Endodermal cell (in vitro differentiated cells): ENCODE measurements around the gene TMEM245. TPM values are rescaled to one million over a fixed set of nuclear protein-coding genes. Genes with fewer than 3 reads are reported as not detected.

Source experiments
- DNase-seq: peaks from one replicate; pipeline ENCODE4 v3.0.0-alpha.2; 2017
- H3K27ac ChIP-seq: 2 replicates; pipeline ENCODE4 v1.5.1; 2013; ENCODE audit warnings: mild to moderate bottlenecking, low read depth, low read length, moderate library complexity
- H3K27me3 ChIP-seq: 2 replicates; pipeline ENCODE4 v1.6.1; 2013; ENCODE audit warnings: mild to moderate bottlenecking, low read length, moderate library complexity; ENCODE audit not compliant: insufficient read depth, control insufficient read depth, poor library complexity, severe bottlenecking
- H3K36me3 ChIP-seq: 2 replicates; pipeline ENCODE4 v1.7.0; 2013; ENCODE audit warnings: mild to moderate bottlenecking, low read length, moderate library complexity; ENCODE audit not compliant: control insufficient read depth, insufficient read depth
- H3K4me1 ChIP-seq: one replicate; pipeline ENCODE4 v1.7.0; 2013; ENCODE audit warnings: low read length; ENCODE audit not compliant: control insufficient read depth, insufficient read depth
- H3K4me3 ChIP-seq: 2 replicates; pipeline ENCODE4 v1.5.1; 2013; ENCODE audit warnings: mild to moderate bottlenecking, low read length, moderate library complexity
- H3K9ac ChIP-seq: 2 replicates; pipeline ENCODE4 v1.6.1; 2013; ENCODE audit warnings: mild to moderate bottlenecking, low read length, moderate library complexity; ENCODE audit not compliant: poor library complexity, severe bottlenecking; ENCODE audit errors: extremely low read depth
- H3K9me3 ChIP-seq: 2 replicates; pipeline ENCODE4 v1.6.1; 2013; ENCODE audit warnings: mild to moderate bottlenecking, low read length, moderate library complexity; ENCODE audit not compliant: control insufficient read depth
- H3K27ac Mint-ChIP-seq: 2 replicates; pipeline ENCODE4 v1.8.0; 2020; ENCODE audit warnings: mixed read lengths
- H3K27me3 Mint-ChIP-seq: 2 replicates; pipeline ENCODE4 v1.8.0; 2021; ENCODE audit warnings: mild to moderate bottlenecking, mixed read lengths; ENCODE audit not compliant: insufficient read depth
- H3K36me3 Mint-ChIP-seq: 2 replicates; pipeline ENCODE4 v1.8.0; 2020; ENCODE audit warnings: low read depth, mixed read lengths
- H3K4me1 Mint-ChIP-seq: 2 replicates; pipeline ENCODE4 v1.8.0; 2020; ENCODE audit warnings: mixed read lengths
- H3K4me3 Mint-ChIP-seq: 2 replicates; pipeline ENCODE4 v1.8.0; 2020; ENCODE audit warnings: mild to moderate bottlenecking, moderate library complexity, mixed read lengths
- H3K9me3 Mint-ChIP-seq: 2 replicates; pipeline ENCODE4 v1.8.0; 2020; ENCODE audit warnings: mild to moderate bottlenecking, mixed read lengths
- CTCF ChIP-seq: fragments of 200-600 bp; sonication (generic); conservative IDR thresholded peaks from 2 replicates; pipeline ENCODE4 v1.5.0; 2021; ENCODE audit warnings: antibody characterized with exemption, mild to moderate bottlenecking
- WGBS, 2 experiments: methylation state at CpG; one replicate each; pipeline versions ENCODE4 v1.1.5 to v1.1.7; 2013; ENCODE audit warnings: missing lambda C conversion rate in 2 of 2, mixed read lengths in 1 of 2; ENCODE audit not compliant: insufficient coverage in 1 of 2, insufficient read length in 1 of 2; 5-methylcytosine and 5-hydroxymethylcytosine counted together
- total RNA-seq, 2 donors: library from RNA; stranded (reverse); fragmentation: NEBNext Ultra II Directional in 1 of 2; extraction: Animal tissue kit (Norgen Biotek cat#: 25700) in 1 of 2; gene quantifications; 2 replicates in 1 of 2; 3 replicates in 1 of 2; pipeline ENCODE4 v1.2.1, GENCODE V29; 2021

The TMEM245 gene
- total RNA-seq, 2 donors from 2014 or later = 42.8 to 55.0 TPM

GRCh38 chr9:109043578-109043977, 76.2 kb downstream of the TMEM245 start:
- no peak overlapping the region for H3K27ac Mint-ChIP-seq
- Histone ChIP-seq H3K9ac (no peak overlapping the region), H3K9me3 (peaks cover 20% of the 10 kb centered on the region), H3K4me3 (no peak overlapping the region), H3K36me3 (peaks cover 58% of the 10 kb centered on the region), H3K27me3 (no peaks in the 10 kb centered on the region), H3K4me1 (peaks cover 10% of the 10 kb centered on the region), H3K27ac (no peak overlapping the region)
- no peak overlapping the region for H3K4me3 Mint-ChIP-seq
- peaks cover 61% of the 10 kb centered on the region for H3K36me3 Mint-ChIP-seq
- no peak for TF ChIP-seq CTCF
- no peaks in the 10 kb centered on the region for H3K27me3 Mint-ChIP-seq
- peaks cover 8% of the 10 kb centered on the region for H3K9me3 Mint-ChIP-seq
- WGBS, 2 experiments = 85 to 94% methylated on average over 3 to 4 of the region's 4 CpGs
- H3K4me1 Mint-ChIP-seq = peaks cover 21% of the 10 kb centered on the region
- DNase-seq = no peak

GRCh38 chr9:109040571-109040970, 79.2 kb downstream of the TMEM245 start:
- no peak for DNase-seq
- no peaks in the 10 kb centered on the region for H3K27me3 ChIP-seq
- no peak overlapping the region for H3K27ac ChIP-seq
- no peaks in the 10 kb centered on the region for H3K4me1 ChIP-seq
- peaks cover 55% of the 10 kb centered on the region for H3K36me3 Mint-ChIP-seq
- no peaks in the 10 kb centered on the region for H3K4me1 Mint-ChIP-seq
- H3K4me3 ChIP-seq = no peak overlapping the region
- peaks cover 20% of the 10 kb centered on the region for H3K9me3 ChIP-seq
- TF ChIP-seq CTCF = no peak
- no peak overlapping the region for H3K9ac ChIP-seq
- H3K36me3 ChIP-seq = peaks cover 72% of the 10 kb centered on the region
- no peak overlapping the region for H3K4me3 Mint-ChIP-seq
- H3K9me3 Mint-ChIP-seq = peaks cover 8% of the 10 kb centered on the region
- WGBS, 2 experiments = 94 to 100% methylated on average over 1 to 4 of the region's 4 CpGs
- no peak overlapping the region for H3K27ac Mint-ChIP-seq
- H3K27me3 Mint-ChIP-seq = no peaks in the 10 kb centered on the region

- Histone ChIP-seq H3K9ac (no peak overlapping the region), H3K4me3 (no peak overlapping the region), H3K36me3 (peaks cover 74% of the 10 kb centered on the region), H3K9me3 (peaks cover 20% of the 10 kb centered on the region), H3K27me3 (no peaks in the 10 kb centered on the region), H3K27ac (no peak overlapping the region), H3K4me1 (no peaks in the 10 kb centered on the region)
- TF ChIP-seq CTCF = no peak
- WGBS, 2 experiments = 91 to 97% methylated on average over 4 of the region's 4 CpGs
- peaks cover 8% of the 10 kb centered on the region for H3K9me3 Mint-ChIP-seq
- H3K36me3 Mint-ChIP-seq = peaks cover 50% of the 10 kb centered on the region
- no peaks in the 10 kb centered on the region for H3K27me3 Mint-ChIP-seq
- H3K4me3 Mint-ChIP-seq = no peak overlapping the region
- no peaks in the 10 kb centered on the region for H3K4me1 Mint-ChIP-seq
- DNase-seq = no peak
- no peak overlapping the region for H3K27ac Mint-ChIP-seq
Measured at GRCh38 chr9:109039539-109039938, 80.2 kb downstream of the TMEM245 start.
